Measurements from ENCODE around the gene SS18L1.

Gene SS18L1

DNA sequence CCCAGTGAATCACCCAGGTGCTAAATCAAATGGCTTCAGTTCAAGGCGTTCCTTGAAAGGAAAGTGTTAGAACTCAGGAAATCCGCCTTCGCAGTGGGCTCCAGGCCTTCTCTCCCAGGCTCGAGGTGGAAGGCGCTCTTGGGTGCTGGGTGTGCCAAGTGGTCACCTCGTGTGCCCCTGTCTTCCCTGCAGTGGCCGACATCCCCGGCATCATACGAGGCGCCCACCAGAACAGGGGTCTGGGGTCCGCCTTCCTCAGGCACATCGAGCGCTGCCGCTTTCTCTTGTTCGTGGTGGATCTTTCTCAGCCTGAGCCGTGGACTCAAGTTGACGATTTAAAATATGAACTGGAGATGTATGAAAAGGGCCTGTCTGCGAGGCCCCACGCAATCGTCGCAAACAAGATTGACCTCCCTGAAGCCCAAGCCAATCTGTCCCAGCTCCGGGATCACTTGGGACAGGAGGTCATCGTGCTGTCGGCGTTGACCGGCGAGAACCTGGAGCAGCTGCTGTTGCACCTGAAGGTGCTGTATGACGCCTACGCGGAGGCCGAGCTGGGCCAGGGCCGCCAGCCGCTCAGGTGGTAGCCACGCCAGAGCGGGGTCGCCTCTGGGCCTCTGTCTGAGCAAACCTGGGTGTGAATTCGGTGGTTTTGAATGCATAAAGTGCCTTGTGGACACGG lies 57.1 kb downstream of the SS18L1 start:
- no peak for FAIRE-seq

DNA sequence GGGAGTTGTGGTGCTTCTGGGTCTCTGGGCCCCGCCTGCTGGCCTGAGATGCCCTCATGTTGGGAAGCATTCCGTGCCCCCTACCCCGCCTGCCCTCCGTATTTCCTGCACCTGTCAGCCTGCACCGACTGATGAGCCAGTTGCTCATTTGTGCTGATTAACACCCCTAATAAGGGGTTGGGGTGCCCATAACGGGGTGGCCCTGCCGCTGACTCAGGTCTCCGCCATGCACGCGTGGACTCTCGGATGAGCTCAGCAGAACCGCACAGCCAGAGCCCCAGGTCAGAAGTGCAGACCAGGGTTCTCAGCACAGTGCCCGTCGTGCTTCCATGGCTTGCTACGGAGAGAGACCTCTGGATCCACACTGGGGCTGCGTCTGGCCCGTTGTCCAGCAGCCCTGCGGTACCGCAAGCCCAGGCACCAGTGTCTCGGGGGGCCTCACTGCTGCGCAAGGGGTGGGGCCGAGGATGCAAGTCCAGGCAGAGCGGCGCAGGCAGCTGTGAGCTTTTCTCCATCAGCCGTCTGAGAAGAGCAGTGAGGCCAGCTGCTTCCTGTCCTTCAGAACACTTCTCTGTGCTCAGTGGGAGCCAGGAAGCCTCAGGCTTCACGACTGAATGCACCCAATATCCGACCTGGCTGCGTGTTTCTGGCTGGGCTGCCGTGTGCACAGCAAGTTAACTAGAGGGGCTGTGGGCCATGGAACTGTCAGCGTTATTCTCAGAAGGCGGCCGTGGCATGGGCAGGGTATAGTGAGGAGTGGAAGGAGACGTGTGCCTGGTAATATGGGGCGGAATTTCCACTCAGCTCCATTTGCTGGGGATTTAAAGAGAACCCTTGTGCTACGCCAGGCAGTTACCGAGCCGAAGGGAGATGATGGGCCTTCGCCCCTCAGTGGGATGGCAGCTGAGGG lies 57.9 kb downstream of the SS18L1 start:
- FAIRE-seq, result no peak

DNA sequence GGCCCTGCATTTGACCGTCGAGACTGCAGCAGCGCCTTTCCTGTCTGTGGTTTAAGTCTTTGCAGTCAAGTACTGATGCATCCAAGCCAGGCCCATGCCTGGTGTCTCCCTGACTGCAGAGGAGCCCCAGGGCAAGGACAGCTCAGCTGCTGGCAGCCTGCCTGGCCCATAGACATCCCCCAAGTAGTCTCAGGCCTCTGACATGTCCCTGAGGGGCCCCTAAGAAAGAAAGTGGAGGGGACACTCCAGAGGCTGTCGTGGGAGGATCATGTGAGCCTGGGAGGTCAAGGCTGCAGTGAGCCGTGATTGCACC lies 58.5 kb downstream of the SS18L1 start:
- FAIRE-seq, result no peak

DNA sequence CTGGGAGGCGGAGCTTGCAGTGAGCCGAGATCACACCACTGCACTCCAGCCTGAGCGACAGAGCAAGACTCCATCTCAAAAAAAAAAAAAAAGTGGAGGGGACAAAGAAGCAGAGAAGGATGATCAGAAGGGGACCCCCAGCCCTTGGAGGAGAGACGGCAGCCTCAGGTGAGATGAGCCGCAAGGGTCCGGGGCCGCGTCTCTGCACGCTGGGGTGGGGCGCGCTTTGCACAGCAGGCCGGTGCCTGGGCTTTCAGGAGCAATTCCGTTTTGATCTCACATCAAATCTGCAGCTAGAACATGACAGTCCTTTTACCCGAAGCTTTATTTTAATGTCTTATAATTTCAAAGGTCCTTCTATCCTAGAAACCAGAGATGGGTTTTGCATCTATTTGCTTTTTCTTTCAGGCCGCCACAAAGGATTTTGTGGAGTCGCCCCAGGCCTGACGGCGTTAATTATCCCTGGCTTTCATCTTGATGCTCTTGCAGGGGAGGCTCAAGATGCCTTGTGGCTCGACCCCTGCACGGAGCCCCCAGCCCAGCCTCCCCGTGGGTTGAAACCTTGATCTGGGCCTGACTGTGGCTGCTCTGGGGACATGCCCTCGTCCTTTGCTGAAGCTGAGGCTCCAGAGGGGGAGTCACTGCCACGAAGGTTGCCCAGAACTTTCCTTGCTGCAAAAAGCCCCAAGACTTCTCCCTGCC lies 59.3 kb downstream of the SS18L1 start:
- FAIRE-seq, result no peak

DNA sequence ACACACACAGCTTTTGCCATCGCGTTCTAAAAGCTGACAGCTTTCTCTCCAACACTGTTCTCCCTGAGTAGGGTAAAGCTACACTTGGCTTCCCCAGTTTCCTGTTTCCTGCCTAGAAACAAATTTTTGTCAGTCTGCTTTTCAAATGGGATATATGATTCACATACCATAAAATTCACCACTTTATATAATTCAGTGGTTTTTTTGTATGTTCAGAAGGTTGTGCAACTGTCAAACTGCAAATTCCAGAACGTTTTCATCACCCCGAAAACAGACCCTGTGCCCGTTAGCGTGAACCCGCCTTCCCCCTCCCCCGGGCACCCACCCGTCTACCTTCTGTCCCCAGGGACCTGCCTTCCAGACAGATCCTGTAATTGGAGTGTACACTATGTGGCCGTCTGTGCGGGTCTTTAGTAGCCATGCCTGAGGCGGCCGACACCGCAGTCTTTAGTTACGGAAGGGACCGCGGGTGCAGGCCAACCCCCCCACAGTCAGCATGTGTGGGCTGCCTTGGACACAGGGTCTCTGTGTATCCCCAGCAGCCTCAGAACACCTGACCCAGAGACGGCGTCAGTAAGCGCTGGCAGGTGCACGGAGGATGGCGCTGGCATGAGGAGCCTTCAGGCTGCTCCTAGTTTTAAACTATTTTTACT lies 59.9 kb downstream of the SS18L1 start:
- no peak for FAIRE-seq

DNA sequence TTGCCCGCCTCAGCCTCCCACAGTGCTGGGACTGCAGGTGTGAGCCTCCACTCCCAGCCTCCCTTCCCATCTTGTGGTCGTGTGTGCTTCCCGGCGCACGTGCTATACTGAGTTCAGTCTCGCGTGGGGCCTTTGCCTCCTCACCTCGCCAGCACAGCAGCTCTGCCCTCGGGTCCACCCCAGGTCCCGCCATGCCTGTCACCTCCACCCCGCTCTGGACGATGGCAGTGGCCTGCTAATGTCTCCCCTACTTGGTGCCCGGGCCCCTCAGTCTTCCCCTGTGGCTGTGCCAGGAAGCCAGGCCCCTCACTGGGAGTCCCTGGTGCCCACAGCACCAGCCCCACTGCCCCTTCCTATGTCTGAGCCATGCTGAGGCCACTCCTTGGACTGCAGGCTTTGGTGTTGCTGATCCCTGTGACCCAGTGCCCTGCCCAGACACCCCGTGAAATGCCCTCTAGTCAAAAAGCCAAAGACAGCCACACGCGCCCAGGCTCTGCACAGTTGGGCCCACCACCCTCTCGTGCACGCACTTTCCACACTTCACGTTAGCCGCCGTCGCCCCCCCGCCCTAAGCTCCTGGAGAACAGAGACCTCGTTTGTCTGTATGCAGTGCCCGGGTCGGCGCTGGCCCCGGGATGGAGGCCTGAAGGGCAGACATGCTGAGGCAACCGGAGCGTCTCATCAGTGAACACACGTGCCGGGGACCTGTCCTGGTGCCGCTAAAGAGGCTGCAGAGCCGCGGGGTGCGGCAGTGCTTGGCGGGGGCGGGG lies 62.2 kb downstream of the SS18L1 start:
- FAIRE-seq, result no peak

DNA sequence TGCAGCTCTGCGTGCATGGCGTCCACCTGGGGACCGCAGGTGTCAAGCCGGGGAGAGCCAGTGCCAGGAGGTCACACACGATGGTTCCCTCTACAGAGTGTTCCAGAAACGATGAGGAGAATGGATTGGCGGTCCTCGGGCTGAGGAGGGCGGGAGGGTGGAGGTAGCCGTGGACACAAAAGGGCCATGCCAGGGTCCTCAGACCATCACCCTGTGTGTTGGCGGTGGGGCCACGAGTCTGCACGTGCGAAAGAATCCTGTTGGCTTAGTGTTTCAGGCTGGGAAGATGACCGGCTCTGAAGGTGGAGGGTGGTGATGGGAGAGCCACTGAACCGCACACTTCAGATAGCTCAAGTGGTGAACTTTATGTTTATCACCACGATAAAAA lies 62.8 kb downstream of the SS18L1 start:
- FAIRE-seq, result no peak

DNA sequence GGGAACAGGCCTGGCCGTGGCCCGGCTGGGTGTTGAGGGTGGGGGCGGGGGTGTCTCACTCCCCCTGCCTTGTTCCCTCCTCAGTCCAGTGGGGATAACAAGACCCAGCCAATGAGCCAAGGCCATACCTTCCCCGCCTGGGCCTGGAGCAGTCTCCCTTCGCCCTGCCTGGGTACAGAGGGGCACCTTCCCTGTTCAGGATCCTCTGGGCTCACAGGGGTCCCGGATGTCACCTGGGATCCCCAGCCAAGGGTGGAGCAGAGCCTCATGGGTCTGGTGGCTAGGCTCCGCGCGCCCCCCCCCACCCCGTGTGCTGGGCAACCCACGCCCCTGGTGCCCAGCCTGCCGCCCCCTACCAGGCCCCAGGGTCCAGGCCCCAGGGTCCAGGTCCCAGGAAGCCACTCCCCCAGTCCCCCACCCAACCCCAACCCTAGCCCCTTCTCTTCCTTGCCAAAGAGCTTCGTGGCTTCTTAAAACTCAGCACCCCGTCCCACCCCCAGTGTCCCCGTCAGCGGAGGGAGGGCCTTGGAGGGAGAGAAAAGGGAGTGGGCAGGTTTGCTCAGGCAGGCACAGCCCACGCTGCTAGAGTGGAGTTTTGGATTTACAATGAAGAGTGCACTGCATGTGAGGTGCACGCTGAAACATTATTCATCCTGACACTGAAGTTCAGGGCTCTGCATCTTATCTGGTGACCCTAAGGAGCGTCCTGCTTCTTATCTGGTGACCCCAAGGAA lies 64.7 kb downstream of the SS18L1 start:
- FAIRE-seq, result no peak

DNA sequence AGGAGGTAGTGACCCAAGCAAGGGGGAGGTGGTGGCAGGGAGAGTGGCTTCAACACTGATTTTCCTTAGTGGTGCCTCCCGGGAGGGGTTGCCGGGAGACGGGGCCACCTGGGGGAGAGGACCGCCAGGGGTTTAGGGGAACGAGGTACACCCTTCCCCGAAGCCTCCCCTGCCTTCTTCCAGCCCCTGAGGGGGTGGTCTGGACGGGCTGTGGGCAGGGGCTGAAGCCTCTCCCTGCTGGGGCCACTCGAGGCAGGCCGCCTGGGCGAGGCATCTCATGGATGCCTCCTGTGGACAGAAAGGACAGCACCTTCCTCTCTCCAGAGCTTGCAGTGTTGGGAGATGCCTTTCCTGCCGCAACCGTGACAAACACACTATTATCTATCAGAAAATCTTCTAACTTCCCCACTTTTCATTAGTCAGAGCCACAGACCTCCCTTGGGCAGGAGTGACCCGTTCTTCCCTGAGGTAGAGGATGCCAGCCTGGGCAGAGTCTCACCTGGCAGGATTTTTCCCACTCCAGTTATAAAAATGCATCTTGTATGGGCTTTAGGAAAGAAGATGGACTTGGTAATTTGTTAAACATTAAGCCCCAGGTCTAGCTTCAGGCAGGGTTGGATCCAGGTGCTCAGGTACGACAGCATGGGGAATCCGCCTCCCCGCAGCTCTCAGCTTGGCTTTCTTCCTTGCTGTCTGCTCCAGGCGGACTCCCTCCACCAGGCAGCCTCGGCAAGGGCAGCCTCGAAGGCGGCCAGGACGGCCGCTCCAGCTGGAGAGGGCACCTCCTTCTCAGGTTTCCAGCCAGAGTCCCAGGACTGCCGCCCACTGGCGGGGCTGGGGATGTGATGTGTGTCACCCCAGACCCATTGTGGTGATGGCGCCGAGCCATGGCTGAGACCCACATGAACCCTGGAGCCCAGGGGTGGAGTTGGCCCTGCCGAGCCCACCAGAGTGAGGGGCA lies 65.5 kb downstream of the SS18L1 start:
- no peak for FAIRE-seq

DNA sequence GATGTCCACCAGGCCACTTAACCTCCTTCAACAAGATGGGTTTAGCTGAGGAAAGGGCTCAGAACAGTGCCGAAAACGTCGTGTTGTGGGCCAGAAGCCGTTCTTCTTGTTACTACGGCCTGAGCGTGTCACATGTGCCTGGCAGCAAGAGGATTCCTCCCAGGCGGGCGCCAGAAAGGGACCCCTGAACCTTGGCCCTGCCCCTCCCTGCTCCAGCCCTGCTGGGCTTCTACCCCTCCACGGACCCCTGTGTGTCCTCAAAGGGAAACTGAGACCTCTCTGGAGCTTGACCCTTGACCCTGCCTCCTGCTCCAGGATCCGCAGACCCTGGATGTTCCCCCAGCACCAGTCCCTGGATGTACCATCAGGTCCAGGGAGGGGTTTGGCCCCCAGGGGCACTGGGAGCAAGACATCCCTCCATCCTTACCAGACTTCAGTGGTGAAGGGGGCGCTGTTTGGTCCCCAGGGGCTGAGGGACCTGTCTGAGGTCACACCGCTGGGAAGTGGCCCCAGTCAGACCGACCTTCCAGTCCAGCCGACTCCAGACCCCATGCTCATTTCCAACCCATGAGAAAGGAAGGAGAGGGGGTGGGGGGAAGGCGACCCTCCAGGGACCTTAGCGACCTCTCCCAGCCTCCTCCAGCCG lies 66.4 kb downstream of the SS18L1 start:
- no peak for FAIRE-seq

DNA sequence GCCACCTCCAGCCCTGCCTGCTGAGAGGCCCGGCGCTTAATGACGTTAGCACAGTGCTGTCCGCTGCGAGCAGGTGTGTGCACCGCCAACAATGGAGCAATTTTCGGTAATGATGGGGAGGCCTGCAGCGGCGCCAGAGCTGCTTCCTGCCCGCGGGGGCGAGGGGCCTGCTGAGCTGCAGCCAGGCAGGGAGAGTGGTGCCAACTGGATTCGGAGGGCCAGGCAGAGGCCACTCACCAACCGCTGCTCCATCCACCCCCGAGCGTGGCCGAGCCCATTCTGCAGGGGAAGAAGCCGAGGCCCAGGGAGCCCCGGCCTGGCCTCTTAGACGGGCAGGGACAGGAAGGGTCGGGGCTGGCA lies 66.9 kb downstream of the SS18L1 start:
- FAIRE-seq, result no peak

DNA sequence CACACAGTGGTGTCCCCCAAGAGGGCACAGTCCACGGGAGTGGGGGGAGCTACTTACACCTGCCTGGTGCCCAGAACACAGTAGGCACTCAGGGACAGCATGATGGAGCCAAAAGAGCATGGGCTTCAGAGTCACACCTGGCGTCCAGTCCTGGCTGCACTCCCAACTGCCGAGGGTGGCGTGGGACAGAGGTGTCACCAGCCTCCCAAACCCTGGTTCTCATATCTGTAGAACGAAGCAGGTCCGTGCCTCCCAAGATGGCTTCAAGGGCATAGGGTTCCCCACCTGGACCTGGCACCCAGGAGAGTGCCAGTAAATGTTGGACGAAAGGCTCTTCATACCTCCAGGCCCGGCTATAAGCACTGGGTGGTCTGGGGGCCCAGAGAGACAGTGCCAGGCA lies 67.6 kb downstream of the SS18L1 start:
- FAIRE-seq, result no peak

DNA sequence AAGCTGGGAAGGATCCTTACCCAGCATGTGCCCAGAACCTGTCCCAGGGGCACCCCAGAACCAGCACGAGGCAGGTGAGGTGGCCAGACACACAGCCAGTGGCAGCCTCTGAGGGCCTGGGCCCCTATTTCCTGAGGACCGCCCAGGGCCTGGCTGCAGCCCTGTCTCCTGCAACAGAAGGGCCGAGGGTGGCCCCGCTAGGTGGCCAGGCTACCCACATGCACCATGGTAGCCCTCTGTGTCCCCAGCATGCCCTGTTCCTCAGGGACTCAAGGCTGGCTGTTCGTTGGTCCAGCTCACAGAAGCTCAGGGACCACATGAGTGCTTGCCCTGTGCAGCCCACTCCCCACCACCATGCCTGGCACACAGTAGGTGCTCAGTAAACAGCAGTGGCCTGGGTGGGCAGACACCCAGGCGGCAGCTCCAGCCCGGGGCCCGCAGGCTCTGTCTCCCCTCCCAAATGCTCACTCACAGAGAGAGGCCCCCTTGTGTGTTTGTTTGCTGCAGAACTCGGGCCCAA lies 68.3 kb downstream of the SS18L1 start:
- no peak for FAIRE-seq

DNA sequence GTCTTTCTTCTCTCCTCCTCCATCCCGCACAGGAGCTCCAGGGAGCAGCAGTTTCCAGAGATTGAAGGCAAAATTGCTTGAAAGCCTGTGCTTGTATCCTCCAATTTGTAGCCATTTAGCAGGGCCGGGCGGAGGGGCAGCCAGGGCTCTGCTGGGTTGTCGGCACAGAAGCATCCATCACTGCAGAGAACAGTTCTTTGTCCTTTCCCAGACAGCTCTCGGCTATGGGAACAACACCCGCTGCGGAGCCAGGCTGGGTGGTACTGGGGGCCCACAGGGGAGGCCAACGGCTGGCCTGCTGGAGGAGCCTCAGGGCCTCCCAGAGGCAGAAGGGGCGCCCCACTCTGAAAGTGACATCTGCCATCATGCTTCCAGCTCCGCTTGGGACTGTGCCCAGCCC lies 68.7 kb downstream of the SS18L1 start:
- no peak for FAIRE-seq

DNA sequence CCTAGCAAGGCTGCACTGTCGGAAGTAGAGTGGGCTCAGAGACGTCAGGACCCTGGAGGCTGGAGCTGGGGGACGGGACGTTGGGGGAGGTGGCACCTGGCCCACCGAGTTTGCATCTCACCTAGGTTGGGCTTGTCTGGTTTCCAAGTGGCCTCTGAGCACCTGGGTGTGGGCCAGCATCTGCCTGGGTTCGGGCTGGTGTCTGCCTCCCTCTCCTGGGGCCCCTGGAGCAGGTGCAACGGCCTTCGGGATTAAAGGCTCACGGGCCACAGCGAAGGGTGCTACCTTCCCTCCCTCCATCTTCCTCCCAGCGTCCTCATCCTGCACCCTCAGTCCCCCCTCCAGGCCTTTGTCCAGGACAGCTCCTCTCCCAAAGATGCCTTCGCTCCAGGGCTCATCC lies 70.5 kb downstream of the SS18L1 start:
- no peak for FAIRE-seq

DNA sequence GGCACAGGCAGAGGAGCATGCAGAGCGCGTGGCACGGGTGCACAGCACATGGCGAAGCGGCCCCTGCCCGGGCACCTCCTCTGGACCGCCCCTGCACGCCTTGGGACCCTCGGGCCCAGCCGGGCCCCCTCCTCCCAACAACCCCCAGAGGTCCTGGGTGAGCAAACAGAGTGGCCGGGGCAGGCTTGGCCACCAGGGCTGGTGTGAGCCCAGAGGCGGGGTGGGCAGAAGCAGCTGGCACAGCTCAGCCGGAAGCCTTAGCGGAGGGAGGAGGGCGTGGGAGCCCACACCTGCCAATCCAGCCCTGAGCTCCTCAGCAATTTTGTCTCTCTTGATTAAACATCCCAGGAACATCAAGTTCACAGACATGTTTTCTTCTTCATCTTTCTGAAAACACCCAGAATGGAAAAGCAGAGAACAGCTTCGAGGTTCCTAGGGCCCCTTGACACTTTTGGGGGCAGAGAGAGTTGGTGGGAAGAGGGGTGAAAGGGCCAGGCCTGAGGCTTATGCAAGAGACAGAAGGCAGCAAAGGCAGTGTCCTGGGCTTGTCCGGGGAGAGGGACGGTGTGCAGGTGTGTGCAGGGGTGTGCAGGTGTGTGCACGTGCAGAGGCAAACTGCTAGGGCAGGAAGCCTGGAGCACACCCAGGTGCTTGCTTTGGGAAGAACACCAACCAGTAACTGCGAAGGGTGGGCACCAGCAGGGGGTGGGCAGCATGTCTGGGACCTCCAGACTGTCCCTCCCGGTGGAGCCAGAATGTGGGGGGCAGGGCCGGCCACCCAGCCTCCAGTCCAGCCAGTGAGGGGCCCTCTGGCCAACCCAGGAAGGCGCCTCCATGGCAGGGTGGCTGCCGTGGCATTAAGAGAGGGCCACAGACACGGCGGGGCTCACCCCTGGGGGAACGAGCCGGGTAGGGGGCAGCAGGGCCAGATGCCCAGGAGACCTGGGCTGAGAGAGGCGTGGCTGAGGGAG lies 71.7 kb downstream of the SS18L1 start:
- FAIRE-seq, result no peak

DNA sequence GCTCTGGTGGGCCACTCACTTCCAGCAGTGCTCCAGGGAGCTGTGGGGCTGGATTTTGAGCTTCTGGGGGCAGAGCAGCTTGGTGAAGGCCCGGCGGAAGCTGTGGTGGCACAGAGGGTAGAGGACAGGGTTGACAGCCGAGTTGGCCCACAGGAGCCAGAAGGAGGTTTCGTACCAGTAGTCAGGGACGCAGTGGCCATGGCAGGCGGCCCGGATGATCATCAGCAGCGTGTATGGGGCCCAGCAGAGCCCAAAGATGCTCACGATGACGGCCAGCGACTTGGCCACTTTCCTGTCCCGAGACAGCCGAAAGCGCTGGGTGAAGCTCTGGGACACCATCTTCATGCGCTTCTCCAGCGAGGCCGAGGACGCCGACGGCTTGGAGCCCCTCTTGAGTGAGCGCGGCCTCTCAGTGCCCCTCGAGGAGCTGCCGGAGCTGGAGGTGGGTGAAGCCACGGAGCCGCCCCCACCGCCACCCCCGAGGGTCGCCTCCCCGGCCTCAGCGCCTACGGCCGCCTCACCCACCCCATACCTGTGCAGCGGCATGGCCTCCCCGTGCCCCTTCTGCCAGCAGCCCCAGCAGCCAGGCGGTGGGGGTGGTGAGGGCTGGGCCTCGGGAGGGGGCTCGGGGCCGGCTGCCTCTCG lies 72.5 kb downstream of the SS18L1 start:
- no peak for FAIRE-seq
